8988T (cell line): ENCODE measurements around the gene CDK14.

Source experiments
- DNase-seq: peaks from one replicate; pipeline ENCODE4 v3.0.0; 2011

The CDK14 gene

GRCh38 chr7:91080351-91080750, 484.2 kb downstream of the CDK14 start:
- no peak for DNase-seq

DNA sequence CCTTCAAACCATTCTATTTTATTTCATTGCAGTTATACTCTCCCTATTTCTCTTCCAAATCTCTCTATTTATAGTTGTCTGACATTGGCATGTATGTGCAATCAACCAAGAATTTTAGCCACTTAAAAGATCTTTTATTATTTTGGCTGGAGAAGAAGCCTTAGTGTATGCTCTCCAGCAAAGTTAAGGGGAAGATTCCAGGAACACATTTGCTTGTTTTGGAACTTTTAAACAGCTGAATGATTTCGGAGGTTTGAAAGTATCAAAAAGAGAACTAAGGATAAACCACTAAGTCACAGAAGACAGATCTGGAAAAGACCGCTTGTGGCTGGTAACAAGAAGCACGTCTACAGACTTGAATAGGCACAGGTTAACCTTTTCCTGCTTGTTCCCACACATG, 485.9 kb downstream of the CDK14 start:
- DNase-seq: no peak

- DNase-seq: no peak
Observed at GRCh38 chr7:91082852-91083495, 486.9 kb downstream of the CDK14 start.

GRCh38 chr7:91083855-91084644, 487.9 kb downstream of the CDK14 start:
- DNase-seq: no peak

DNA sequence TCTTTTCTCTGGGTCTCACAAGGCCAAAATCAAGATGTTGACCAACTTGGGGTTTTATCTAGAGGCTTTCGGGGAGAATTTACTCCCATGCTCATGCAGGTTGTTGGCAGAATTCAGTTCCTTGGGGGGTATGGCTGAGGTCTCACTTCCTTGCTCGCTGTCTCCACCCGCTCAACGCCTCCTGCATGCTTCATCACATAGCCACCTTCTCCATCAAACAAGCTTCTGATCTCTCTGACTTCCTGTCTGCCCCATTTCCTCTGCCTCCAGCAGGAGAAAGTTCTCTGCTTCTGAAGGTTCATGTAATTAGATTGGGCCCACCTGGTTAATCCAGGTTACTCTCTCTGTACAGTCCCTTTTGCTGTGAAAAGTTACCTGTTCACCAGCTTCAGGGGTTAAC, 489.1 kb downstream of the CDK14 start:
- DNase-seq: no peak

- no peak for DNase-seq
Observed at GRCh38 chr7:91086200-91086599, 490.1 kb downstream of the CDK14 start.

DNA sequence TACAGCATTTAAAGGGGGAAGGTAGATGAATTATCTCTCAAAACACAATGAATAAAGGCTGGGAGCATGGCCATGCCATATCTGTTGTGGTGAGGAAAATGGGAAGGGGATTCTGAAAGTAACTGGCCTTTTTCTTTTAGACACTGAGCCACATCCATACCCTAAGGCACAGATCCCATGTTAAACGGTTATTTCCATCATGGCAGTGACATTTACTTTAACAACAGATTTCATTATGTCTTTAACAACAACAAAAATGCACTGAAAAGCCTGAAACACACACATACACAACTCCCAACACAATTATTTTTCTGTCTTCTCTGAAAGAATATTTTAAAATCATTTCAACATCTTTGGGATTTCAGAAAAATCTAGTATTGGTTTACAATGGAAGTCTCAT, 492.0 kb downstream of the CDK14 start:
- no peak for DNase-seq

DNA sequence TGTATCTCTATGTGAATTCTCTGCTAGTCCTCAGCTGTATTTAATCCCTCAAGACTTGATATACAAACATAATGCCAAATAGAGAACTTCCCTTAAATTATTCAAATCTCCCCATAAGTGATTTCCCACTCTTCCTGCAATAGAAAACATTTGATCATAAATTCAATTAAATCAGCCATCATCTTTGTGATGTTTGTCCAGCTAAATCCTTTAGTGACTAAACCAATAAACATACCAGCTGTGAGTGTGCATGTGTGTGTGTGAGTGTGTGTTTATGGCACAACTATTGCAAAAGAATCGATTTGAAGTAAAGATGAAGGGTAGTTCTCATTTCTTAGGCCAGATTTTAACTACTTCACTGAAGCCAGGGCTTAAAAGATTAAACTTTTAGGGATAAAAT, 492.6 kb downstream of the CDK14 start:
- DNase-seq: no peak

GRCh38 chr7:91089382-91089963, 493.4 kb downstream of the CDK14 start:
- no peak for DNase-seq

DNA sequence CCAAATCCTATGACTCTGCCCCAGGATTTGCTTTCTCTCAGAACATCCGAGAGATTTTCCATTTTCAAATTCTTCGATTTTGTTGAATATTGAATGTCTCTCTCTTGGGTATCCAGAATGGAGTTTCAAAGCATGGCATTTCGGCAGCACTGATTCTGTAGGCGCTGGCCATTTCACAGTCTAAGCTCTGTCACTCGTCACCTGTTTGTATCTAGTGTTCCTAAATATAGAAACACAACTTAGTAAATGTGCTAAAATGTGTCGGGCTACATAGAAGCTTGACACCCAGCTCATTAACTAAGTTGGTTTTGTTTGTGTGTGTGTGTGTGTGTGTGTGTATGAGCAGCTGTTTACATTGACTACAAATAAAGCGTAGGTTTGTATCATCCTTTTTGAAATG, 494.6 kb downstream of the CDK14 start:
- no peak for DNase-seq

DNA sequence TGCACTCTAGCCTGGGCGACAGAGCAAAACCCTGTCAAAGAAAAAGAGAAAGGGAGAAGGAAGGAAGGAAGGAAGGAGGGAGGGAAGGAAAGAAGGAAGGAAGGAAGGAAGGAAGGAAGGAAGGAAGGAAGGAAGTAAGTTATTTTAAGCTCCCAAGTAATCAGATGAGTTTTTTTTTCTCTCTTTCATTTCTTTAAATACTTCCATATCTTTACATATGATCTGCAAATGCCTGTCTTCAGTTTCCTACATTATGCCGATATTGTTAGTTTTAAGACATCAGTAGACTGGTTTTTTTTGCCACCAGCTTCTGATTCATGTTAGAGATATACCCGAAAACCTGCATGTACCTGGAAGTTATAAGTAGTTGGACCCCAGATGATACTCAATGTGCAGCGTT, 495.5 kb downstream of the CDK14 start:
- no peak for DNase-seq

DNA sequence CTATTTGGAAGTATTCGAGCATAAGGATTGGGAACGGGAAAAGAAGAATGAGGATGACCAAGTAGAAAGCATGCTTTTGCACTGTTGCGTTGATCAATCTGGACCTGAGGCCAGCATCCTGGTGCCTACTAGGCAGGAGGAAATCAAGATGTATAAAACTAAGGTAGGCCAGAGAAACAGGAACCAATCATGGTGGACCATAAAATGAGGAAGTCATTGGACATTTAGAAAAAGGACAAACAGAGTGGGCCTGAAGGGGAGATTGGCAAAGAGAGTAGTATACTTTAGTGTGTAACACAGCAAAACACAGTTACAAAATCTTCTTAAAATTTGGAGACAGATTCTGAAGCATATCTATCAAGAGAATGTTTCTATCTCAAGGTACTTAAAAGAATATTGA, 497.1 kb downstream of the CDK14 start:
- no peak for DNase-seq

DNA sequence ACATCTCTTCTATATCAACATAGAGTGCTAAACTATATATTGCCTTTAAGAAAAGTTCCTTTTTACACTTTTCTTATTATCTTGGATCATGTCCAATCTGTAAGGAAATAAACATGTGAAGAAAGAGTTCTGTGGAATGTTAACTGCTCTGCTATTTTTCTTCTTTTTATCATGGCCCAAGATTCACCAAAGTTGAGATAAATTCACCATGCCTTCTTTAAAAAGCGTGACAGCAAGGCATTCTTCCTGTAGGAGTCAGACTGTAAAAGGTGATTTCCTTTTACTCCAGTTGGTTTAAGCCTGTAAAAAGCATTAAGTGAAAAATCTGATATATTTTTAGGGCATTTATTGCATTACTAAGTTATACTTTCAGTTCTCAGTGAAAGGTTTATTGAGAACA, 502.4 kb downstream of the CDK14 start:
- no peak for DNase-seq

DNA sequence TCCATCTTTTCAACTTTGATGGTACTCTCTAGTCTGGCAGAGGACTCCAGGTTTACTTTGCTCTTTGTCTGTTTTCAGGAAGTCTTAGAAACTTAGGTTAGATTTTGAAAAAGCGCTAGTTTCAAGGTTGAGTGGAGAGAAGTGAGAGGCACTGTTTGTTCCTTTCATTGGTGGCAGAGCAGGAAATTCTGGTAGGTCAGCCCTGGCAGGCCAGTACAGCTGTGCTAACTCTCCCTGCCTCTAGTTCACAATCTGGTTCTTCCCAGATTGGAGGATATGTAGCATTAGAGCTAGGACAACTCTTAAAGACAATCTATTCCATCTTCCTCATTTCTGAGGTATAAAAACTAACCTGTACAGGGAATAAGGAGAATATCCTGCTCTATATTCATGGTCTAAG, 507.2 kb downstream of the CDK14 start:
- DNase-seq: no peak

DNA sequence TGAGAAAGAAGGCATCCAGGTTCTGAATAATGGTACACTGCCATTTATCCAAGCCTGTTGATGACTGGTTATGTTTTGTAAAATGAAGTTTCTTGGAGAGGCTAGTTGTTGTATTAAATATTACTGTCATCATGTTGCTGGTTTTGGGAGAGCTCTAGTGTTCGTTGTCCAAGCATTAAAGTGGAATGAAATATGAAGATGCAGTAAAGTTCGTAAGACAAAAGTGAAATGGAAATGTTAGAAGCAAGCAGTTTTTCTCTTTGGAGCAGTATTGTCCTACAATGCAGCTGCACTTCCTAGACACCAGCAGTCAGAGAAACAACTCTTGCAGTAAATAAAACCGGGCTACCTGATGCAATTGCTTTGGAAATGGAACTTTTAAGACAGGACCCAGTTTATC, 511.3 kb downstream of the CDK14 start:
- no peak for DNase-seq

- no peak for DNase-seq
Observed at GRCh38 chr7:91109200-91109599, 513.1 kb downstream of the CDK14 start.

- no peak for DNase-seq
Observed at GRCh38 chr7:91112902-91113341, 516.8 kb downstream of the CDK14 start.

- DNase-seq: no peak
Observed at GRCh38 chr7:91114232-91114631, 518.1 kb downstream of the CDK14 start.

- no peak for DNase-seq
Observed at GRCh38 chr7:91126762-91127161, 530.6 kb downstream of the CDK14 start.

DNA sequence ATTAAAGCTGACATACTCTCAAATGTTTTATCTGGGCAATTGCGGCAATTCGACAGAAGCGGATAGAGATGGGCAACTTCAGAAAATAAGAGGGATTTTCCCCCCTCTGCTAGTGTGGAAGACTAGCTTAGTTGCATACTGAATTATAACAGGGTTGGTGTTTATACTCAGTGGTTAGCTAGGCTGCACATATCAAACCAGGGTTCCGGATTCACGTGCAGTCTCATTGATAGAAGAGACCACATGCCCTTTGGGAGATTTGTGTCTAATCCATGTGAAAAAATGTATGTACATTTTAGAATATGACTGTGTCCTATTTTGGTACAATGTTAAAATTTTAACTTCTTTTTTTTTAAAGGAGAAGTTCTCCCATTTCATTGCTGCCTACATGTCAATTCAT, 531.2 kb downstream of the CDK14 start:
- DNase-seq: no peak

DNA sequence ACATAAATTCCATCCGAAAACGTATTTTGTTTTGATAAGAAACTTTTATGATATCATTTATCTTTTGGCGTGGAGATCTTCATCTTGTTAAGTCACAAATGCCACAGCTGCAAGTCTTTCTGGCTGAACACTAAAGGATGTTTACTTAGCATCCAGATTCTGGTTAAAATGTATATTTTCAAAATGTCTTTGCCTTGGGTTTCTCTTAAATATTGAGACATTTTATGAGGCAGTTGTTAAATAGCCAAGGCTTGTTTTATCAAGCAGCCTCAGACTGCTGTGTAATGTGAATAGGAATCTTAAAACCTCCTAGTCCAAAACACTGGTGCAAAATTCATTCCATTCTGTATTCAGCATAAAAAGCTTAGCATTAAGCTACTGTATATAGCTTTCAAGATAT, 531.8 kb downstream of the CDK14 start:
- no peak for DNase-seq

GRCh38 chr7:91128683-91129348, 532.7 kb downstream of the CDK14 start:
- no peak for DNase-seq

DNA sequence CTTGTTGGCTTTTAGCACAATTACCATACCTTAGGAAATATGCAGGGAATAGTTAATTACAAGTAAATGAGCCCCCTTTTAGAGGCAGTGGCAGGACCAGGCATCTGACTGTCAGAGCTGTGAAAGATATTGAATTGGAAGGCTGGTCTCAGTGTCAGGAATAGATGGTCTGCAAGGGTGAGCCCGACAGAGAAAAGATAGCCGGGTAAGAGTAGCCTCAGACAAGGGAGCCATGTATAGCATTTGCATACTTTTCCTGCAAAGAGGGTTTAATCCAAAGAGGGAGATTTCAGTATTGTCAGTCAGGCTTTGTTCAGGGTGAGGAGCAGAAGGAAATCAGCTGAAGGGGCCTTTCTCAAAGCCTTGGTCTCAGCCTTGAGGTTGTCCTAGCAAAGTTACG, 539.2 kb downstream of the CDK14 start:
- DNase-seq: no peak
